Left lung (tissue), 10 donors: ENCODE data around the gene DAAM1. TPM values are rescaled to one million over a fixed set of nuclear protein-coding genes. Genes with fewer than 3 reads are reported as not detected.

ENCODE experiments used
- ATAC-seq: fragments of 200-7000 bp; cut with Tn5 transposase; one replicate; pipeline ENCODE4 v1.9.1; 2020; ENCODE audit warnings: moderate library complexity
- DNase-seq, 4 donors: peaks; one replicate each; pipeline ENCODE4 v3.0.0-alpha.2; 2013 to 2020
- H3K27ac ChIP-seq, 2 donors: fragments of 200-600 bp; sonication (generic) in 1 of 2; one replicate each; pipeline versions ENCODE4 v1.5.0 to v1.8.0; 2020 to 2021
- H3K27me3 ChIP-seq, 2 donors: fragments of 200-600 bp; sonication (generic) in 1 of 2; one replicate each; pipeline versions ENCODE4 v1.5.0 to v1.8.0; 2020 to 2021
- H3K36me3 ChIP-seq, 2 donors: fragments of 200-600 bp; sonication (generic) in 1 of 2; one replicate each; pipeline versions ENCODE4 v1.5.0 to v1.8.0; 2020 to 2021
- H3K4me1 ChIP-seq, 2 donors: fragments of 200-600 bp; one replicate each; pipeline ENCODE4 v1.8.0; 2021
- H3K4me3 ChIP-seq, 2 donors: fragments of 200-600 bp; sonication (generic) in 1 of 2; one replicate each; pipeline versions ENCODE4 v1.5.0 to v1.8.0; 2020 to 2021; ENCODE audit warnings: mild to moderate bottlenecking in 1 of 2
- H3K9me3 ChIP-seq, 2 donors: fragments of 200-600 bp; sonication (generic) in 1 of 2; one replicate each; pipeline versions ENCODE4 v1.5.0 to v1.8.0; 2020 to 2021
- CTCF ChIP-seq, 2 donors: fragments of 200-600 bp; sonication (generic) in 1 of 2; IDR thresholded peaks; one replicate each; pipeline versions ENCODE4 v1.5.0 to v1.8.0; 2021; ENCODE audit warnings: antibody characterized with exemption in 2 of 2
- intact Hi-C, 2 donors: fragments of 100-400 bp; cut with DNase I; formaldehyde crosslinking; loops; one replicate each; pipeline versions ENCODE4 v1.11.2 to v1.14.2; 2022
- polyA plus RNA-seq, 6 donors: library from polyadenylated mRNA; unstranded; fragments of 120-200 nt; gene quantifications; one replicate each; pipeline ENCODE4 v1.2.1, GENCODE V29; 2013; ENCODE audit not compliant: insufficient read length in 6 of 6
- total RNA-seq, 2 donors: library from RNA; stranded (reverse); fragmentation: NEBNext Ultra II Directional; extraction: Animal tissue kit (Norgen Biotek cat#: 25700); gene quantifications; one replicate each; pipeline ENCODE4 v1.2.1, GENCODE V29; 2021
- donor health status: DM: no; HTN: yes; CAD: no.
- donor health status: DM: no; HTN: no; CAD: no.

The DAAM1 gene
- total and polyA plus RNA-seq, 8 donors: 47.5 to 68.4 (median 51.0) TPM

DNA sequence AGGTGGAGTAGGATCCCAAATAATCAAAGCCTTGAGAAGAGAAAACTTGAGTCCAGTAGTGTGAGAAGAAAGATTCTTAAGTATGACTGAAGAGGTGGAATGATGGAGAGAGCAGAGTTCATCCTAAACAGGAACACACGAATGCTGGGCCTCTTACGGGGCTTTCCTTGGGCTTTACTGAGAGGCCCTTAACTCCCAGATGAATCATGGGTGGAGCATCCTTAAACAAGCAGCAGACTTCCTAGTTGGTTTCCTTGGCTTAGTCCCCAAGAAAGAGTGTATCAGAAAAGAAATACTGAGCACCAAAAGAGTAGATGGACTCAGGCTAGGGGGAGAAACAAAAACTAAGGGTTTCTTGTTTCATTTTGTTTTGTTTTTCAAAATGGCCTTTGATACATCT is 144.3 kb downstream of the DAAM1 start:
- no peak for TF ChIP-seq CTCF (IDR thresholded peaks at IDR 0.05)
- Histone ChIP-seq H3K36me3 (peaks cover 0 to 9% of the 10 kb centered on the region in 2 donors), H3K9me3 (no peaks in the 10 kb centered on the region), H3K27me3 (no peaks in the 10 kb centered on the region), H3K4me3 (no peak overlapping the region), H3K27ac (peak overlapping the region; percentile 74 to 81), H3K4me1 (peaks cover 30 to 48% of the 10 kb centered on the region in 2 donors)
- ATAC-seq: peak; percentile 61
- intact Hi-C loops: no loop called here
- DNase-seq: no peak

GRCh38 chr14:59333235-59333634 is 144.8 kb downstream of the DAAM1 start:
- Histone ChIP-seq H3K9me3 (no peaks in the 10 kb centered on the region), H3K36me3 (peaks cover 0 to 9% of the 10 kb centered on the region in 2 donors), H3K27ac (peak overlapping the region; percentile 74 to 81), H3K4me3 (no peak overlapping the region), H3K27me3 (no peaks in the 10 kb centered on the region), H3K4me1 (peaks cover 30 to 51% of the 10 kb centered on the region in 2 donors)
- no peak for TF ChIP-seq CTCF (IDR thresholded peaks at IDR 0.05)
- no peak for DNase-seq
- ATAC-seq: peak; percentile 2
- intact Hi-C loops: no loop called here

DNA sequence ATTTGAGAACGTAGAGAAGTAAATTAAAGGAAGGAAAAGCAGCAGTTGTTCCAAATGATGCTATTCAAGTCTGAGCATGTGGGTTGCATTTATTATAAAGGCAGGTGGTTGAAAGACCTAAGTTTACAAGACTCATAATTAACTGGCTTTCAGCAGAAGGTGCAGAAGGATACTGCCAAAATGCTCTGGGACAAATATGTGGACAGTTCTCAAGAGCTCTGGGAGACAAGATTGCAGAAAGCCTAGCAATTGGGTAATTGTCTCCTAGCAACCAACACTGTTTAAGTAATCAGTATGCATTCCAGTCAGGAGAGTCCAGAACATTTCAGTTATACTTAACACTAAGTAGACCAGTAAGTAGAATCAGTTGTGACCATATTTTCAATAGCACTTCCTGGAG is 145.2 kb downstream of the DAAM1 start:
- DNase-seq: peak in 2 of 4 donors; percentile 81 to 92
- intact Hi-C loops: no loop called here
- H3K36me3 ChIP-seq: peaks cover 0 to 9% of the 10 kb centered on the region in 2 donors
- H3K27me3 ChIP-seq: no peaks in the 10 kb centered on the region
- H3K4me3 ChIP-seq: no peak overlapping the region
- peak overlapping the region; percentile 74 to 81 for H3K27ac ChIP-seq
- ATAC-seq: peak; percentile 91
- no peaks in the 10 kb centered on the region for H3K9me3 ChIP-seq
- H3K4me1 ChIP-seq: peaks cover 30 to 51% of the 10 kb centered on the region in 2 donors
- TF ChIP-seq CTCF (IDR thresholded peaks at IDR 0.05): no peak

- DNase-seq (no peak), ATAC-seq (no peak)
- H3K27me3 ChIP-seq: no peaks in the 10 kb centered on the region
- H3K4me1 ChIP-seq: peaks cover 30 to 51% of the 10 kb centered on the region in 2 donors
- H3K4me3 ChIP-seq: no peak overlapping the region
- peaks cover 0 to 10% of the 10 kb centered on the region in 2 donors for H3K36me3 ChIP-seq
- intact Hi-C loops: no loop called here
- H3K27ac ChIP-seq: peak overlapping the region; percentile 74 to 81
- H3K9me3 ChIP-seq: no peaks in the 10 kb centered on the region
- no peak for TF ChIP-seq CTCF (IDR thresholded peaks at IDR 0.05)
Measured at GRCh38 chr14:59334253-59334652, 145.8 kb downstream of the DAAM1 start.

- intact Hi-C loops: no loop called here
- peak overlapping the region; percentile 72 to 76 for H3K27ac ChIP-seq
- H3K27me3 ChIP-seq: no peaks in the 10 kb centered on the region
- no peak overlapping the region for H3K4me3 ChIP-seq
- no peak for TF ChIP-seq CTCF (IDR thresholded peaks at IDR 0.05)
- peaks cover 0 to 12% of the 10 kb centered on the region in 2 donors for H3K36me3 ChIP-seq
- H3K4me1 ChIP-seq: peaks cover 30 to 51% of the 10 kb centered on the region in 2 donors
- ATAC-seq: no peak
- H3K9me3 ChIP-seq: no peaks in the 10 kb centered on the region
- DNase-seq: no peak
Measured at GRCh38 chr14:59336098-59336497, 147.6 kb downstream of the DAAM1 start.
